Hepatocyte (in vitro differentiated cells): ENCODE results near the gene KIAA0319L. TPM values are rescaled to one million over a fixed set of nuclear protein-coding genes. Genes with fewer than 3 reads are reported as not detected.

Source experiments
- DNase-seq: peaks from one replicate; pipeline ENCODE4 v3.0.0-alpha.2; 2016; ENCODE audit warnings: low spot score
- H2AFZ ChIP-seq: fragments of 200-600 bp; sonication (generic); 2 replicates; pipeline ENCODE4 v1.6.0; 2016; ENCODE audit warnings: antibody characterized with exemption, mild to moderate bottlenecking
- H3K27ac ChIP-seq: fragments of 200-600 bp; sonication (generic); 2 replicates; pipeline ENCODE4 v1.5.1; 2016; ENCODE audit warnings: mild to moderate bottlenecking
- H3K27me3 ChIP-seq: fragments of 200-600 bp; sonication (generic); 2 replicates; pipeline ENCODE4 v1.6.1; 2016
- H3K36me3 ChIP-seq: fragments of 200-600 bp; sonication (generic); replicated peaks from 2 replicates; pipeline ENCODE4 v1.5.1; 2016; ENCODE audit warnings: low read depth; ENCODE audit not compliant: insufficient read depth
- H3K4me1 ChIP-seq: fragments of 200-600 bp; sonication (generic); 2 replicates; pipeline ENCODE4 v1.5.1; 2016; ENCODE audit warnings: mild to moderate bottlenecking, moderate library complexity; ENCODE audit not compliant: insufficient read depth
- H3K4me2 ChIP-seq: fragments of 200-600 bp; sonication (generic); 2 replicates; pipeline ENCODE4 v1.6.0; 2016
- H3K4me3 ChIP-seq: fragments of 200-600 bp; sonication (generic); 2 replicates; pipeline ENCODE4 v1.5.1; 2016; ENCODE audit warnings: mild to moderate bottlenecking
- H3K79me2 ChIP-seq: fragments of 200-600 bp; sonication (generic); 2 replicates; pipeline ENCODE4 v1.6.0; 2017; ENCODE audit warnings: mild to moderate bottlenecking
- H3K9me2 ChIP-seq: fragments of 200-600 bp; sonication (generic); replicated peaks from 2 replicates; pipeline ENCODE4 v1.6.0; 2017; ENCODE audit warnings: mild to moderate bottlenecking; ENCODE audit not compliant: insufficient read depth
- H3K9me3 ChIP-seq: fragments of 200-600 bp; sonication (generic); 2 replicates; pipeline ENCODE4 v1.5.1; 2016; ENCODE audit warnings: low read depth, mild to moderate bottlenecking
- H4K20me1 ChIP-seq: fragments of 200-600 bp; sonication (generic); 2 replicates; pipeline ENCODE4 v1.6.0; 2016; ENCODE audit warnings: mild to moderate bottlenecking; ENCODE audit not compliant: insufficient read depth, poor library complexity, severe bottlenecking
- EZH2 ChIP-seq: fragments of 200-600 bp; sonication (generic); IDR thresholded peaks from 2 replicates; pipeline ENCODE4 v1.6.1; 2016; ENCODE audit warnings: antibody characterized with exemption, mild to moderate bottlenecking, borderline replicate concordance
- EZH2phosphoT487 ChIP-seq: fragments of 200-600 bp; sonication (generic); IDR thresholded peaks from one replicate; pipeline ENCODE4 v1.6.1; 2018; ENCODE audit warnings: antibody characterized with exemption, mild to moderate bottlenecking, low read depth, moderate library complexity; ENCODE audit not compliant: unreplicated experiment, severe bottlenecking
- WGBS: methylation state at CpG from one replicate; pipeline ENCODE4 v1.1.6; 2016; ENCODE audit warnings: low lambda C conversion rate; ENCODE audit errors: missing lambda C conversion rate; 5-methylcytosine and 5-hydroxymethylcytosine counted together
- polyA plus RNA-seq: library from polyadenylated mRNA; unstranded; fragments of >200 nt; fragmentation: Nextera tagmentation; extraction: Ambion mirVana; gene quantifications from 2 replicates; pipeline ENCODE4 v1.2.1, GENCODE V29; 2016
- total RNA-seq: library from RNA; depleted of rRNA; stranded (reverse); fragments of >200 nt; gene quantifications from 2 replicates; pipeline ENCODE4 v1.2.3, GENCODE V29; 2014
- TF ChIP-seq, protein P1 (sequence below): fragments of 200-600 bp; sonication (generic); IDR thresholded peaks from 2 replicates; pipeline ENCODE4 v1.5.1; 2016; ENCODE audit warnings: antibody characterized with exemption, mild to moderate bottlenecking; ENCODE audit not compliant: poor library complexity

KIAA0319L gene
- total and polyA plus RNA-seq, 2 experiments from 2014 or later: 56.3 to 77.7 TPM

- no peak overlapping the region for H3K4me3 ChIP-seq
- no peak overlapping the region for H3K27ac ChIP-seq
- H3K4me1 ChIP-seq: no peaks in the 10 kb centered on the region
- no peak overlapping the region for H2AFZ ChIP-seq
- H3K9me2 ChIP-seq: no peaks in the 10 kb centered on the region
- no peaks in the 10 kb centered on the region for H3K36me3 ChIP-seq
- H3K9me3 ChIP-seq: no peaks in the 10 kb centered on the region
- no peaks in the 10 kb centered on the region for H3K27me3 ChIP-seq
- no peak for DNase-seq
- no peaks in the 10 kb centered on the region for H4K20me1 ChIP-seq
- TF ChIP-seq EZH2phosphoT487 (no peak), EZH2 (no peak)
- TF ChIP-seq, protein P1, sequence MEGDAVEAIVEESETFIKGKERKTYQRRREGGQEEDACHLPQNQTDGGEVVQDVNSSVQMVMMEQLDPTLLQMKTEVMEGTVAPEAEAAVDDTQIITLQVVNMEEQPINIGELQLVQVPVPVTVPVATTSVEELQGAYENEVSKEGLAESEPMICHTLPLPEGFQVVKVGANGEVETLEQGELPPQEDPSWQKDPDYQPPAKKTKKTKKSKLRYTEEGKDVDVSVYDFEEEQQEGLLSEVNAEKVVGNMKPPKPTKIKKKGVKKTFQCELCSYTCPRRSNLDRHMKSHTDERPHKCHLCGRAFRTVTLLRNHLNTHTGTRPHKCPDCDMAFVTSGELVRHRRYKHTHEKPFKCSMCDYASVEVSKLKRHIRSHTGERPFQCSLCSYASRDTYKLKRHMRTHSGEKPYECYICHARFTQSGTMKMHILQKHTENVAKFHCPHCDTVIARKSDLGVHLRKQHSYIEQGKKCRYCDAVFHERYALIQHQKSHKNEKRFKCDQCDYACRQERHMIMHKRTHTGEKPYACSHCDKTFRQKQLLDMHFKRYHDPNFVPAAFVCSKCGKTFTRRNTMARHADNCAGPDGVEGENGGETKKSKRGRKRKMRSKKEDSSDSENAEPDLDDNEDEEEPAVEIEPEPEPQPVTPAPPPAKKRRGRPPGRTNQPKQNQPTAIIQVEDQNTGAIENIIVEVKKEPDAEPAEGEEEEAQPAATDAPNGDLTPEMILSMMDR: no peak
- no peak overlapping the region for H3K4me2 ChIP-seq
- H3K79me2 ChIP-seq: no peaks in the 10 kb centered on the region
- WGBS: 100% methylated on average over 1 of the region's 1 CpG
Observed at GRCh38 chr1:35439626-35440025, 117.6 kb downstream of the KIAA0319L start.

DNA sequence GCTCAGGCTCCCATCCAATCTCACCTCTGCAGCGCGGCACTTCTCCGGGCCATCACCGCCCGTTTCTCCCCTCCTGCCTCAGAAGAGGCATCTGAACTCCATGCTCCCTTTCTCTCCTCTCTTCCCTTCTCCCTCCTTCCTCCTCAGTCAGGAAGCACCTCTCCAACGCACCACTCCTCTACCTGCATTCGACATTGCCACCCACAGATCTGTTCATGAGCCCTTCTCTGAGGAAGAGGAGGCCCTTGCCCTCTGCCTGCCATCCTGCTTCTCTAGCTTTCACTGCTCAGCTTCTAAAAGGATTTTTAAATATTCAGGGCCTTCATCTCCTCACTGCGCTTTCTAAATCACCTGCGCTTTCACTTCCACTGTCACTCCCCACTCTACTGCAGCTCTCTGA is 120.0 kb downstream of the KIAA0319L start:
- Histone ChIP-seq H3K4me2 (no peak overlapping the region), H4K20me1 (no peaks in the 10 kb centered on the region), H3K79me2 (no peaks in the 10 kb centered on the region), H3K27ac (no peak overlapping the region), H3K9me2 (no peaks in the 10 kb centered on the region), H3K27me3 (no peaks in the 10 kb centered on the region), H3K4me1 (no peaks in the 10 kb centered on the region), H2AFZ (no peak overlapping the region), H3K9me3 (no peaks in the 10 kb centered on the region), H3K4me3 (no peak overlapping the region), H3K36me3 (no peaks in the 10 kb centered on the region)
- no peak for DNase-seq
- no peak for TF ChIP-seq EZH2phosphoT487
- no peak for TF ChIP-seq EZH2
- TF ChIP-seq, protein P1: no peak
- 98% methylated on average over 9 of the region's 9 CpGs for WGBS

DNA sequence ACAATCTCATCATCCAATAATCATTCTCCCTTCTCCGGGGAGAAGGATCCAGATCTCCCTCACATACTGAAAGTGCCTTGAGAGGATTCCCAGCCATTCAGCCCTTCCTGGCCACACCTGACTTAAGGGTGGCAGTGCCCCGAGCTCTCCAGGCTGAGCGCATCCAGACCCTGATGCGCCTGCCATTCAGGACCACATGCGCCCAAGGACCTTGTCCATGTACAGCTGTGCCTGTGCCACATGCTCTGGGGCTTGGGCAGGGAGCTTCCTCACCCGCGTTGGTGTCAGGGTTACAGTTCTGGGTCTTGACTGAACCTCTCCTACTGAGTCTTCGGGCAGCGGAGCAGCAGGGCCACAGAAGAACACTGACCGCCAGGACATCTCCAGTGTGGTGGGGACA is 121.1 kb downstream of the KIAA0319L start:
- no peaks in the 10 kb centered on the region for H3K36me3 ChIP-seq
- TF ChIP-seq, protein P1: no peak
- TF ChIP-seq EZH2phosphoT487 (no peak), EZH2 (no peak)
- 97% methylated on average over 10 of the region's 10 CpGs for WGBS
- H3K4me1 ChIP-seq: no peaks in the 10 kb centered on the region
- no peaks in the 10 kb centered on the region for H3K9me3 ChIP-seq
- H3K9me2 ChIP-seq: no peaks in the 10 kb centered on the region
- H3K4me3 ChIP-seq: no peak overlapping the region
- DNase-seq: no peak
- no peak overlapping the region for H2AFZ ChIP-seq
- no peaks in the 10 kb centered on the region for H3K79me2 ChIP-seq
- no peak overlapping the region for H3K4me2 ChIP-seq
- H3K27ac ChIP-seq: no peak overlapping the region
- no peaks in the 10 kb centered on the region for H4K20me1 ChIP-seq
- H3K27me3 ChIP-seq: no peaks in the 10 kb centered on the region

DNA sequence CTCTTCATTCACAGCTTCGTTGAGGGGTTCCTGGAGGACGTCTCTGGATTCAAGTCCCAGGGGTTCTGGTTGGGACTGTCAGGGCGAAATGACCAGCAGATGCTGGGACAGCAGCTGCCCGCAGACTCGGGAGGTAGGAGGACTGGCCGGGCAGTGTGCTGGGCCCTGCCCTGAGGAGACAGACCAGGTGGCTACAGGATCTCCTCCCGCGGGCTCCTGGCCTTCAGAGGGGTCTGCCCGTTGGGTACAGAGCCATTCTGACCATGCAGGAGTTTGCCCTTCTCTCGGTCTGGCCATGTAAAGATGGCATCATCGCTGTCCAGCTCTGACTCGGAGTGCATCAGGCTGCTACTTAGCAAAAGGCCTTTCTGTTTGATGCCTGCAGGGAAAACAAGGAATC is 122.5 kb downstream of the KIAA0319L start:
- H3K9me3 ChIP-seq: no peaks in the 10 kb centered on the region
- TF ChIP-seq, protein P1: no peak
- TF ChIP-seq EZH2phosphoT487 (no peak), EZH2 (no peak)
- H2AFZ ChIP-seq: no peak overlapping the region
- no peaks in the 10 kb centered on the region for H3K9me2 ChIP-seq
- no peaks in the 10 kb centered on the region for H3K27me3 ChIP-seq
- no peak overlapping the region for H3K4me2 ChIP-seq
- H3K79me2 ChIP-seq: no peaks in the 10 kb centered on the region
- 95% methylated on average over 12 of the region's 12 CpGs for WGBS
- H3K36me3 ChIP-seq: no peaks in the 10 kb centered on the region
- no peaks in the 10 kb centered on the region for H3K4me1 ChIP-seq
- DNase-seq: no peak
- H4K20me1 ChIP-seq: no peaks in the 10 kb centered on the region
- H3K27ac ChIP-seq: no peak overlapping the region
- H3K4me3 ChIP-seq: no peak overlapping the region
